ENCODE data around the gene IWS1.

The IWS1 gene

GRCh38 chr2:127516041-127516762 lies 10.1 kb downstream of the IWS1 start:
- no peak for DNase-seq
- no peaks in the 10 kb centered on the region for H3K27me3 ChIP-seq (replicated peaks; ENCODE audit: control insufficient read depth, insufficient read depth, low read length, poor library complexity, severe bottlenecking)
- no peaks in the 10 kb centered on the region for H3K4me1 ChIP-seq (ENCODE audit: control insufficient read depth, insufficient read depth, low read length, poor library complexity, severe bottlenecking)
- no peak overlapping the region for H3K27ac ChIP-seq (ENCODE audit: insufficient read depth, low read length, poor library complexity, severe bottlenecking)
- H3K36me3 ChIP-seq (ENCODE audit: control insufficient read depth, insufficient read depth, low read length): peaks cover 31% of the 10 kb centered on the region
- no peaks in the 10 kb centered on the region for H3K9me3 ChIP-seq (ENCODE audit: control insufficient read depth, low read length)
- no peak overlapping the region for H3K4me3 ChIP-seq (ENCODE audit: insufficient read depth, low read depth, low read length, poor library complexity, severe bottlenecking)

DNA sequence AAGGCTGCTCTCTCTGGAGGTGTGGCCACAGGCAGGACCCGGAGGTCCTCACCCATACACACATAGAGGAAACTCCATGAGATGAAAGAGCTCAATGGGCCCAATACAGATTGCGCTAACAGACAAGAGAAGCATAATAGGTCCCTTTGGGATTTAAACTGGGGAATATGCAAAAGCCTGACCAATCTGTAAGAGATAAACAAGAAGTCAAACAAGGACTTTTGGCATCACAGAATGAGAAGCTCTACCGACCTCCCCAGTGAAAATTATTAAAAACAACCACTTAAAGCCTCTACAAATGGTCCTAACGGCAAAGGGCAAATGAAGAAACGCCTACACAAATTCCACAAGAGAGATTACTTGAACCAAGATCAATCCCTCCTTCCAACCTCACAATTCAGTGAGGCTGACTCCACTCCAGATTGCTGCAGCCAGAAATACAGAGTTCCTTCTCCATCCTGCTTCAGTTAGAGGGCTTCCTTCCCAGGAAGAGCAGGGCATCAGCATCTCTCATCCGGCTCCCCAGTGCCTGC lies 10.8 kb downstream of the IWS1 start:
- Histone ChIP-seq H3K36me3 (ENCODE audit: control insufficient read depth, insufficient read depth, low read length) (peaks cover 27% of the 10 kb centered on the region), H3K4me3 (ENCODE audit: insufficient read depth, low read depth, low read length, poor library complexity, severe bottlenecking) (no peak overlapping the region), H3K27me3 (replicated peaks; ENCODE audit: control insufficient read depth, insufficient read depth, low read length, poor library complexity, severe bottlenecking) (no peaks in the 10 kb centered on the region), H3K27ac (ENCODE audit: insufficient read depth, low read length, poor library complexity, severe bottlenecking) (no peak overlapping the region), H3K4me1 (ENCODE audit: control insufficient read depth, insufficient read depth, low read length, poor library complexity, severe bottlenecking) (no peaks in the 10 kb centered on the region), H3K9me3 (ENCODE audit: control insufficient read depth, low read length) (no peaks in the 10 kb centered on the region)
- no peak for DNase-seq

DNA sequence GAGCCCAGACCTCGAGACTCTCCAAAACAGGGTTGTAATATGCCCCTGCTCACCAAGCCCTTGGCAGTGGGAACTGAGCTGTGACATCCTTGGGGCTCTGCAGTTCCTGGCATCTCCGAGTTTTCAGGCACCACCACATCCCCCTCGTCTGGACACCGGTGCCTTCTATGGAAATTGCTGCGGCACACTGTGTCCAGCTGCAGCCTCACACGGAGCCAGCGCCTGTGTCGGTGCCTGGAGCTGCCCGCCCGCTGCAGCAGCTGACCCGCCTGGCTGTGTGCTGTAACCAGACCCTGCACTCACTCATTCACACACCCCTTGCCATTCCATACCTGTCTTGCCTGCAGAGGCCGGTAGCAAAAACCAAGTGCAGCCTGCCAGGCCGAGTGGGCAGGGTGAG lies 11.8 kb downstream of the IWS1 start:
- DNase-seq: no peak
- no peaks in the 10 kb centered on the region for H3K4me1 ChIP-seq (ENCODE audit: control insufficient read depth, insufficient read depth, low read length, poor library complexity, severe bottlenecking)
- H3K9me3 ChIP-seq (ENCODE audit: control insufficient read depth, low read length): no peaks in the 10 kb centered on the region
- no peaks in the 10 kb centered on the region for H3K27me3 ChIP-seq (replicated peaks; ENCODE audit: control insufficient read depth, insufficient read depth, low read length, poor library complexity, severe bottlenecking)
- H3K27ac ChIP-seq (ENCODE audit: insufficient read depth, low read length, poor library complexity, severe bottlenecking): no peak overlapping the region
- H3K36me3 ChIP-seq (ENCODE audit: control insufficient read depth, insufficient read depth, low read length): peaks cover 23% of the 10 kb centered on the region
- no peak overlapping the region for H3K4me3 ChIP-seq (ENCODE audit: insufficient read depth, low read depth, low read length, poor library complexity, severe bottlenecking)

DNA sequence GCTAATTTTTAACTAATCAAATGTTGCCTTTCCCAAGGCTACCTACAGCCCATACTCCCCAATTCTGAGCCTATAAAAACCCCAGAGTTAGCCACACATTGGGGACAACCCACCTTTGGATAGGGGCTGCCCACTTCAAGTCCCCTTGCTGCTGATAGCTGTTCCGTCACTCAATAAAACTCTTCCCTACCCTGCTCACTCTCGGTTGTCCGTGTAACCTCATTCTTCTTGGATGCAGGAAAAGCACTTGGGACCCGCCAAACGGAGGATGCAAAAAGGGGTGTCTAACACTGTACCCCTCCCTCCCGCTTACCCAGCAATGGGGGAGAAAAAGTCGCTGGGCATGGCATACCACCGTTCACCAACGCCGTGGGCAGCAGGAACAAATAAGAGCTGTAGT lies 12.2 kb downstream of the IWS1 start:
- no peak overlapping the region for H3K4me3 ChIP-seq (ENCODE audit: insufficient read depth, low read depth, low read length, poor library complexity, severe bottlenecking)
- H3K9me3 ChIP-seq (ENCODE audit: control insufficient read depth, low read length): no peaks in the 10 kb centered on the region
- no peak for DNase-seq
- no peak overlapping the region for H3K27ac ChIP-seq (ENCODE audit: insufficient read depth, low read length, poor library complexity, severe bottlenecking)
- H3K36me3 ChIP-seq (ENCODE audit: control insufficient read depth, insufficient read depth, low read length): peaks cover 21% of the 10 kb centered on the region
- no peaks in the 10 kb centered on the region for H3K27me3 ChIP-seq (replicated peaks; ENCODE audit: control insufficient read depth, insufficient read depth, low read length, poor library complexity, severe bottlenecking)
- no peaks in the 10 kb centered on the region for H3K4me1 ChIP-seq (ENCODE audit: control insufficient read depth, insufficient read depth, low read length, poor library complexity, severe bottlenecking)

- no peak for DNase-seq
- H3K36me3 ChIP-seq (ENCODE audit: control insufficient read depth, insufficient read depth, low read length): peaks cover 21% of the 10 kb centered on the region
- H3K9me3 ChIP-seq (ENCODE audit: control insufficient read depth, low read length): no peaks in the 10 kb centered on the region
- no peak overlapping the region for H3K4me3 ChIP-seq (ENCODE audit: insufficient read depth, low read depth, low read length, poor library complexity, severe bottlenecking)
- no peak overlapping the region for H3K27ac ChIP-seq (ENCODE audit: insufficient read depth, low read length, poor library complexity, severe bottlenecking)
- H3K27me3 ChIP-seq (replicated peaks; ENCODE audit: control insufficient read depth, insufficient read depth, low read length, poor library complexity, severe bottlenecking): no peaks in the 10 kb centered on the region
- H3K4me1 ChIP-seq (ENCODE audit: control insufficient read depth, insufficient read depth, low read length, poor library complexity, severe bottlenecking): no peaks in the 10 kb centered on the region
Measured at GRCh38 chr2:127512362-127512761, 13.9 kb downstream of the IWS1 start.

DNA sequence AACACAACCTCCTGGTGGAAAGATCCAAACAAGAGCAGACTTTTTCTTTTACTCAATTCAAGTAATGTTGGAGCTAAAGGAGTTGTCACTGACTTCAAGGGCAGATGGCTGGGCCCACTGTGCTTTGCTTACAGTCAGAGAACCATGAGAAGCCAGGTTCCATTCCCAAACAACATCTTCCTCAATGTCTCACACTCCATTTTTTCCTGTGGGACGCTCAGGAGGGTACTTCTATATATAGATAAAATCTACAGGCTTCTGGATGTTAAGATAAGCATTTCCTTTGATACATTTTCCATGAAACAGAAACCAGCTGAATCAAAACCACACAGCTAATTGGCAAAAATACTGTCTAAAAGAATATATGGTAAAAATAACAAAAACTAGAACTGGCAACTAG lies 14.4 kb downstream of the IWS1 start:
- Histone ChIP-seq H3K9me3 (ENCODE audit: control insufficient read depth, low read length) (no peaks in the 10 kb centered on the region), H3K4me3 (ENCODE audit: insufficient read depth, low read depth, low read length, poor library complexity, severe bottlenecking) (no peak overlapping the region), H3K27me3 (replicated peaks; ENCODE audit: control insufficient read depth, insufficient read depth, low read length, poor library complexity, severe bottlenecking) (no peaks in the 10 kb centered on the region), H3K27ac (ENCODE audit: insufficient read depth, low read length, poor library complexity, severe bottlenecking) (no peak overlapping the region), H3K36me3 (ENCODE audit: control insufficient read depth, insufficient read depth, low read length) (peaks cover 21% of the 10 kb centered on the region), H3K4me1 (ENCODE audit: control insufficient read depth, insufficient read depth, low read length, poor library complexity, severe bottlenecking) (no peaks in the 10 kb centered on the region)
- no peak for DNase-seq

DNA sequence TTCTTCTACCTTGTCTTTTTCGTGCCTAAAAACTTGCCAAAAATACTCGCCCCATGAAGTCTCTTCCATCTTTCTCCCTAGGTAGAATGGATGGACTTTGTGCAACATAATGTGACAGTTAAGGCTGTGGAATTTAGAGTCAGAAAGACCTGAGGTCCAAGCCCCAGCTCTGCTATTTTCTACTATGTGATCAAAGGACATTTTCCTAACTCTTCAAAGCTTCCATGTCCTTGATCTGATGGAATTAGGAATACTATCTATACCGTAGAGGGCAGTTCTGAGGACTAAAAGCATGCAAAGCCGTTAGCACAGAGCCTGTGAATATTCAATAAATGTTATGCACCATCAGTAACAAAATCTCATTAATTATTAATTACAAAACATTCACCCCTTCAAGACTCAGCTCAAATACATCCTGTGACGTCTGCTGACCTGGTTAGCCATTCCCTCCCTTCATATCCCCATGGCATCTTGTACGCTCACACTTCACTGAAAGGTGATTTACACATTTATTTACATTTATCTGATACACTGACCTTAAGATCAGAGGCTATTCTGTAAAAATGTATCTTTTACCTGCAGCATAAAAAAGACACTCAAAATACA lies 15.1 kb downstream of the IWS1 start:
- no peak for DNase-seq
- no peak overlapping the region for H3K27ac ChIP-seq (ENCODE audit: insufficient read depth, low read length, poor library complexity, severe bottlenecking)
- no peak overlapping the region for H3K4me3 ChIP-seq (ENCODE audit: insufficient read depth, low read depth, low read length, poor library complexity, severe bottlenecking)
- H3K27me3 ChIP-seq (replicated peaks; ENCODE audit: control insufficient read depth, insufficient read depth, low read length, poor library complexity, severe bottlenecking): no peaks in the 10 kb centered on the region
- H3K9me3 ChIP-seq (ENCODE audit: control insufficient read depth, low read length): no peaks in the 10 kb centered on the region
- H3K4me1 ChIP-seq (ENCODE audit: control insufficient read depth, insufficient read depth, low read length, poor library complexity, severe bottlenecking): no peaks in the 10 kb centered on the region
- H3K36me3 ChIP-seq (ENCODE audit: control insufficient read depth, insufficient read depth, low read length): peaks cover 15% of the 10 kb centered on the region

DNA sequence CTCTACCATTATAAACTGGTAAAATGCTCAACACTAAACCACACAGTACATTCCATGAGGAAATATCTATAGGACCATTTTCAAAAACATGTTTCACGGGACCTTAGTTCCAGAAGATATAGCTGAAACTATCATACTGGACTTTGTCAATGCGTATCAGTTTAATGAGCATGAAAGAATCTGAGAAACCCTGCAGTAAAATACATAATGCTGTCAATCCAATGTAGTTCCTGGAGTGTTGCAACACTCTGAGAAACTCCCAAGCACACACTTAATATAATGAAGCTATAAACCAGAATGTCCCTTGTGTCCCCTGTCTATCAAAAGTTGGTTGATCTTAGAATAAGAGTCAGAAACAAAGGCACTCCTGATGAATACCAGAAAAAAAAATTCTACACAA lies 16.2 kb downstream of the IWS1 start:
- no peak for DNase-seq
- H3K27me3 ChIP-seq (replicated peaks; ENCODE audit: control insufficient read depth, insufficient read depth, low read length, poor library complexity, severe bottlenecking): no peaks in the 10 kb centered on the region
- H3K4me3 ChIP-seq (ENCODE audit: insufficient read depth, low read depth, low read length, poor library complexity, severe bottlenecking): no peak overlapping the region
- no peak overlapping the region for H3K27ac ChIP-seq (ENCODE audit: insufficient read depth, low read length, poor library complexity, severe bottlenecking)
- H3K9me3 ChIP-seq (ENCODE audit: control insufficient read depth, low read length): no peaks in the 10 kb centered on the region
- H3K4me1 ChIP-seq (ENCODE audit: control insufficient read depth, insufficient read depth, low read length, poor library complexity, severe bottlenecking): no peaks in the 10 kb centered on the region
- peaks cover 13% of the 10 kb centered on the region for H3K36me3 ChIP-seq (ENCODE audit: control insufficient read depth, insufficient read depth, low read length)

DNA sequence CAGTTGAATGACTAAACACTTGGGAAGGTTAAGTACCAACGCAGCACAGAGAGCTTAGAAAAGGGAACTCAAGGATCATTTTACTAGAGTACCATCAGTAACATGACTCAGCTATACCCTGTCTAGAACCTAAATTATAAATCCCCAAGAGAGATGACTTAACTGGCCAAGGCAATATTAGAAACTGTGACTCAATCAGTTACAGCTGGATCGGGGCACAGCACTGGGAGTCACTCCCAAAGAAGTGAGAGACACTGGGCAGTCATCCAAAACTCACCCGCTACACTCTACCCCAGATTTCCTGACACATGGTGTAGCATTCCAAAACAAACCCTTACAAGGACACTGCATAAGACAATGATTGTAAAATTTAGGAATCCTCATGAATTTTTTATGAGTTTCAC lies 17.7 kb downstream of the IWS1 start:
- Histone ChIP-seq H3K27ac (ENCODE audit: insufficient read depth, low read length, poor library complexity, severe bottlenecking) (no peak overlapping the region), H3K36me3 (ENCODE audit: control insufficient read depth, insufficient read depth, low read length) (peaks cover 20% of the 10 kb centered on the region), H3K27me3 (replicated peaks; ENCODE audit: control insufficient read depth, insufficient read depth, low read length, poor library complexity, severe bottlenecking) (no peaks in the 10 kb centered on the region), H3K4me3 (ENCODE audit: insufficient read depth, low read depth, low read length, poor library complexity, severe bottlenecking) (no peak overlapping the region), H3K9me3 (ENCODE audit: control insufficient read depth, low read length) (no peaks in the 10 kb centered on the region), H3K4me1 (ENCODE audit: control insufficient read depth, insufficient read depth, low read length, poor library complexity, severe bottlenecking) (no peaks in the 10 kb centered on the region)
- no peak for DNase-seq

GRCh38 chr2:127508023-127508630 lies 18.2 kb downstream of the IWS1 start:
- DNase-seq: no peak

More at GRCh38 chr2:127508023-127508630, 18.2 kb downstream of the IWS1 start:
- peaks cover 23% of the 10 kb centered on the region for H3K36me3 ChIP-seq (ENCODE audit: control insufficient read depth, insufficient read depth, low read length)
- no peaks in the 10 kb centered on the region for H3K27me3 ChIP-seq (replicated peaks; ENCODE audit: control insufficient read depth, insufficient read depth, low read length, poor library complexity, severe bottlenecking)
- H3K4me3 ChIP-seq (ENCODE audit: insufficient read depth, low read depth, low read length, poor library complexity, severe bottlenecking): no peak overlapping the region
- no peaks in the 10 kb centered on the region for H3K4me1 ChIP-seq (ENCODE audit: control insufficient read depth, insufficient read depth, low read length, poor library complexity, severe bottlenecking)
- H3K9me3 ChIP-seq (ENCODE audit: control insufficient read depth, low read length): no peaks in the 10 kb centered on the region
- H3K27ac ChIP-seq (ENCODE audit: insufficient read depth, low read length, poor library complexity, severe bottlenecking): no peak overlapping the region

Data from effector memory CD4-positive, alpha-beta T cell (primary cell).